ENCODE results near the gene RELN.

GRCh38 chr7:103423467-103424179 lies 565.8 kb downstream of the RELN start:
- TF ChIP-seq CTCF (conservative IDR thresholded peaks at IDR 0.05; ENCODE audit: low read length) (no peak), EZH2phosphoT487 (IDR thresholded peaks at IDR 0.05; ENCODE audit: borderline replicate concordance) (no peak)
